Transverse colon (tissue), 3 donors: Measurements from ENCODE around the gene LBR.

Experiments used
- POLR2A ChIP-seq: fragments of 450-650 bp; IDR thresholded peaks from one replicate; pipeline ENCODE4 v1.6.1; 2016; ENCODE audit warnings: antibody characterized with exemption, mild to moderate bottlenecking, moderate library complexity
- TF ChIP-seq, protein P1 (sequence below), 5 experiments: fragments of 200-600 bp in 3 of 5; fragments of 450-650 bp in 2 of 5; sonication (generic) in 3 of 5; IDR thresholded peaks; 1 replicate in 2 of 5; 2 replicates in 3 of 5; pipeline ENCODE4 v1.5.1; 2016 to 2017; ENCODE audit warnings: antibody characterized with exemption in 5 of 5, inconsistent platforms in 3 of 5, mild to moderate bottlenecking in 2 of 5, moderate library complexity in 1 of 5

DNA sequence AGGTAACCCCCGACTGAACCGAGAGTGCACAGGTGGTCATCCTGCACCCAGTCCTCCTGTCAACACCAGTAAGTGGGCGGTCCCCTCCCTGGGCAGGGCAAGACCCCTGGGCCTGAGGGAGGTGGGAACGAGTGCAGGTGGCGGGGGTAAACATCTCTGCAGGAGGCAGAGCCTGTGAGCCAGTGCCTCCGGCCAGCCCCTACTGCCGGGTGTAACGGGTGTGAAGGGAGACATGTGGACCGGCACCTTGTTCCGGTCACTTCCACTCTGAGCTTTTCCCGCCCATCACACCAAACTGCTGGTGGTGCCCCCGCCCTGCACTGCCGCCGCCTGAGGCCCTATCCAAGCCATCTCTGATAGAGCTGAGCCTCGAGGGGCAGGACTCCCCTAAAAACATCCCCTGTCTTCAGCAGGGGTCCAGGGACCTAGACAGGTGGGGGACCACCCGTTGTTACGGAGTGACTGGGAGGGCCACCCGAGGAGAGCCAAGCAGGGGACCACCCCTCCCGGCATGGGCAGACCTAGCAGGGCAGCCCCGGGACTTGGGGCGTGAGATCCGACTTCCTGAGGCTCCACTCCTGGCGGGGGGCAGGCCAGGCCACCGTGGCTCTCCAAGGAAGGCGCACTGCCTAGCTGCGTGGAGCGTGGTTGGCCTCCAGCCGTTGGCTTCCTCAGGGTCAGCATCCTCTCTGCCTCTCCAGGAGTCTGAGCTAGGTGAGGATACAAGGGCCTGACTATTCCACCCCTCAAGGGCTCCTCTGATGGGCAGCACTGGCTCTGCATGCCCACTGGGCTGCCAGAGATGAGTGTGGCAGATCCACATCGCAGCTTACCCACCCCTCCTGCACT, 43.8 kb upstream of the LBR start:
- no peak for TF ChIP-seq POLR2A
- TF ChIP-seq, protein P1, sequence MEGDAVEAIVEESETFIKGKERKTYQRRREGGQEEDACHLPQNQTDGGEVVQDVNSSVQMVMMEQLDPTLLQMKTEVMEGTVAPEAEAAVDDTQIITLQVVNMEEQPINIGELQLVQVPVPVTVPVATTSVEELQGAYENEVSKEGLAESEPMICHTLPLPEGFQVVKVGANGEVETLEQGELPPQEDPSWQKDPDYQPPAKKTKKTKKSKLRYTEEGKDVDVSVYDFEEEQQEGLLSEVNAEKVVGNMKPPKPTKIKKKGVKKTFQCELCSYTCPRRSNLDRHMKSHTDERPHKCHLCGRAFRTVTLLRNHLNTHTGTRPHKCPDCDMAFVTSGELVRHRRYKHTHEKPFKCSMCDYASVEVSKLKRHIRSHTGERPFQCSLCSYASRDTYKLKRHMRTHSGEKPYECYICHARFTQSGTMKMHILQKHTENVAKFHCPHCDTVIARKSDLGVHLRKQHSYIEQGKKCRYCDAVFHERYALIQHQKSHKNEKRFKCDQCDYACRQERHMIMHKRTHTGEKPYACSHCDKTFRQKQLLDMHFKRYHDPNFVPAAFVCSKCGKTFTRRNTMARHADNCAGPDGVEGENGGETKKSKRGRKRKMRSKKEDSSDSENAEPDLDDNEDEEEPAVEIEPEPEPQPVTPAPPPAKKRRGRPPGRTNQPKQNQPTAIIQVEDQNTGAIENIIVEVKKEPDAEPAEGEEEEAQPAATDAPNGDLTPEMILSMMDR (IDR thresholded peaks at IDR 0.05), result no peak
